ENCODE results near the gene ZNF230. TPM values are rescaled to one million over a fixed set of nuclear protein-coding genes. Genes with fewer than 3 reads are reported as not detected.

The ZNF230 gene
- total RNA-seq: 1.7 TPM

DNA sequence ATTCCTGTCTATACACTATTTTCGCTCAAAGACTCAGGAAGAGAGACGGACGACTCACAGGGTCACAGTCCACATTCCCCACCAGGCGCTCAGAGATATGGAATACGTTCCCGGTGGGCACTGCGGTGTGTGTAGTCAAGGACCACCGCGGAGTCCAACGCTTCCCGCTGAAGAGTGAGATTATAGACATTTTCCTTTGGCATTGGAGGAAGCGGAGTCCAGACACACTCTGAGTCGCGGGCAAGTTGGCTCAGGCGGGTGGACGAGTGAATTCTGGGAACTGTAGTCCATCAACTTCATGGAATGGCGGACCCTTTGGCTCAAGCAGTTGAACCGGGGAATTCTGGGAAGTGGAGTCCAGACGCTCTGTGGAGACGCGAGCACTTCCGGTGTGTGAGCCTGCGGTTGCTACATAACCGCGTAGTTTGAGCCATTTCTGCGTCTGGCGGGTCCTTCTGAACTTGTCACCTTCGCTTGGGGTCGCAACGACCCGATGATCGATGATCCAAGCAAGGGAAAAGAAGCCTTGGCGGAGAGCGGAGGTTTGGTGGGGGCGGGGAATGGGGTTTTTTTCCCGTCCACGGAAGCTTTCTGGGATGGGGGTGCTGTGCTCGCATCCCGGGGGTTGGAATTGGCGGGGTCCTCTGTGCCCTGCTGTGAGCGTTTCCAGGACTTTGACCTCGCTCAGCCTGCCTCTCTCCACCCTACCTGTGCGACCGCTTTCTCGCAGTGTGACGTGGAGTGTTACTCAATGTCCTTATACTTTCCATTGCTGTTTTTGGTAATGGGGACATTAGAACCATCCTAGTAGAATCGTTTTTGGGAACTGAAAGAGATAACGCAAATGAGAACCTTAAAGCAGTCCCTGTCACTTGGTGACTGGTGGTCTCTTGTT lies at the start of gene ZNF230:
Gene ZNF230 (plus strand): TSS at position 392 of the 895 bp plus-strand sequence. CDS start 4,122 bp downstream, outside the sequence.
- peak; percentile 94 for DNase-seq (ENCODE audit: low spot score)
- peak; percentile 100 for ATAC-seq

DNA sequence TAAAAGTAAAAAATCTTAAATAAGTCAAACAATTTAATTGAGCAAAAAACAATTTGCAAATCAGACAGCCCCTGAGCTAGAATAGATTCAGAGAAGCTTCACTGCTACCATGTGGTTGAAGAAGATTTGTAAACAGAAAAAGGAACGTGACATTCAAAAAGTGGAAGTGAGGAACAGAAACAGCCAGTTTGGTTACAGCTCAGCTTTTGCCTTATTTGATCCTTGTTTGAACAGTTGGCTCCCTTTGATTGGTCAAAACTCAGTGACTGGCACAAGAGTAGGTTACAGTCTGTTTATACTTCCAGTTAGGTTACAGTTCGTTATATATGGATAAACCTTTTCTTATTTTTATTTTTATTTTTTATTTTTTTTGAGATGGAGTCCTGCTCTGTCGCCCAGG lies 45.9 kb upstream of the ZNF230 start:
- no peak for DNase-seq (ENCODE audit: low spot score)
- ATAC-seq: no peak

DNA sequence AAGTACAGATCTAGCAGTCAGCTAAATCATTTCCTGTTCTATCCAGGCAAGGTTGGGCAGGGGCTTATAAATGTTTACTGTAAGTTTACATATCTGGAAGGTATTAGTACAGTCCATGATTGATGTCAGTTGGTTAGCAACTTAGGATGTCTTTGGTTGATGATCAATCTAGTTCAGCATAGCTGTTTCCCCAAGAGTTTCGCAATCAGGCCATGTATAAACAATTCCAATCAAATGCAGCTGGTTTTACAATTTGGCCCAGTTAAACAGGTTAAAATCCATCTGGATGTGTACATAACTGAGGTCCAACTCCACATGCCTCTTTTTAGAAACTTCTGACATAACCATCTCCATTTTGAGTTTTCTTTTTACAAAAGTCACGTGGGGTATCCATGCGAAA lies 44.9 kb upstream of the ZNF230 start:
- ATAC-seq (peak; percentile 63), DNase-seq (ENCODE audit: low spot score) (no peak)

DNA sequence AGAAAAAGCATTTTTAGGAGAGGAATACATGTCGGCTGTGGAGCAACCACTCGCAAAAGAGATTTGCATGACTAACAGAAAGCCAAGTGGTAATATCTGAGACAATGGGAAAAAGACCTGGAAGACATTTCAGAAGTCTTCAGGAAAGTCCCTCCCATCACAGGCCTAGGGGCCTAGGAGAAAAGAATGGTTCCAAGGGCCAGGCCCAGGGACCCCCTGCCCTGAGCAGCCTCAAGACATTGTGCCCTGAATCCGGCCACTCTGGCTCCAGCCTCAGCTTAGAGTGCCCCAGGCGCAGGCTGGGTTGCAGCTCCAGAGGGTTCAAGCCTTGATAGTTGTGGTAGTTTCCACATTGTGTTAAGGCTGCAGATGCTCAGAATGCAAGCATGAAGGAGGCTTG lies 42.3 kb upstream of the ZNF230 start:
- DNase-seq (ENCODE audit: low spot score) (no peak), ATAC-seq (no peak)

DNA sequence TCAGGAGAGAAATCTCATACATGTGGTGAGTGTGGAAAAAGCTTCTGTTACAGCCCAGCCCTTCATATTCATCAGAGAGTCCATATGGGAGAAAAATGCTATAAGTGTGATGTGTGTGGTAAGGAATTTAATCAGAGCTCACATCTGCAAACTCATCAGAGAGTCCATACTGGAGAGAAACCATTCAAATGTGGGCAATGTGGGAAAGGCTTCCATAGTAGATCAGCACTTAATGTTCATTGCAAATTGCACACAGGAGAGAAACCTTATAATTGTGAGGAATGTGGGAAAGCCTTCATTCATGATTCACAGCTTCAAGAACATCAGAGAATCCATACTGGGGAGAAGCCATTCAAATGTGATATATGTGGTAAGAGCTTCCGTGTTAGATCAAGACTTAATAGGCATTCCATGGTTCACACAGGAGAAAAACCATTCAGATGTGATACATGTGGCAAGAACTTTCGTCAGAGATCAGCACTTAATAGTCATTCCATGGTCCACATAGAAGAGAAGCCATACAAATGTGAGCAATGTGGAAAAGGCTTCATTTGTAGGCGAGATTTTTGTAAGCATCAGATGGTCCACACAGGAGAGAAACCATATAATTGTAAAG lies 36.6 kb upstream of the ZNF230 start:
- DNase-seq (ENCODE audit: low spot score) (no peak), ATAC-seq (no peak)

DNA sequence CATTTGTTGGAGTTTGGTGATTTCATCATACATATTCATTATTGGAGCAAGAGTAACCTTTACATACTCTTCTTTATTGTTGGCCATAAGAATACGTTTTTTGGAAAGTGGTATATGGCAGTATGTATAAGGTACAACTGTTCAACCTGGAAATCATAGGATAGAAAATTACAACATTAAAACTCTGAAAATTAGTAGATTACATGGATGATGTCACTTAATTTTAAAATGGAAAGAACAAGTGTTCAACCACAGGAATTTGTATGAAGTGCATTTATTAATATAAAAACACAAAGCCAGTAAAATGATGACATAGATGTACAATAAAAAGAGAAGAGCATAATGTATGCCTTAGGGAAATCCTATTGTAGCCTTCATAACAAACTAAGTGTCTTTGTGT lies 26.0 kb upstream of the ZNF230 start:
- DNase-seq (ENCODE audit: low spot score) (no peak), ATAC-seq (no peak)

DNA sequence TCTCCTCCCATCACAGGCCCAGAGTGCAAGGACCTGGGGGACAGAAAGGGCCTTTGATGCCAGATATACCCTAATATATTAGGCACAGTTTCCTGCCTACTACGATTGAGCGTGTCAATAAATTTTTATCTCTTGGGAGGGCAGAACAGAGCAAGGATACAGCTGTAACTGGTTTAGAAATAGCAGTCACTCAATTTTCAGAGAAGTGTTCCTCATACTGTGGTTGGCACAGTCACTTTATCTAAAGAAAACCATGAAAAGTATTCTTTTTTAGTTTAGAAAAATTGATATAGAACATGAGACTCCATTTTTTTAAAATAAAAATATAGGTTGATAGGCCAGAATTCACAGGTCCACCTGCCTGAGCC lies 19.2 kb upstream of the ZNF230 start:
- ATAC-seq: no peak
- DNase-seq (ENCODE audit: low spot score): no peak

DNA sequence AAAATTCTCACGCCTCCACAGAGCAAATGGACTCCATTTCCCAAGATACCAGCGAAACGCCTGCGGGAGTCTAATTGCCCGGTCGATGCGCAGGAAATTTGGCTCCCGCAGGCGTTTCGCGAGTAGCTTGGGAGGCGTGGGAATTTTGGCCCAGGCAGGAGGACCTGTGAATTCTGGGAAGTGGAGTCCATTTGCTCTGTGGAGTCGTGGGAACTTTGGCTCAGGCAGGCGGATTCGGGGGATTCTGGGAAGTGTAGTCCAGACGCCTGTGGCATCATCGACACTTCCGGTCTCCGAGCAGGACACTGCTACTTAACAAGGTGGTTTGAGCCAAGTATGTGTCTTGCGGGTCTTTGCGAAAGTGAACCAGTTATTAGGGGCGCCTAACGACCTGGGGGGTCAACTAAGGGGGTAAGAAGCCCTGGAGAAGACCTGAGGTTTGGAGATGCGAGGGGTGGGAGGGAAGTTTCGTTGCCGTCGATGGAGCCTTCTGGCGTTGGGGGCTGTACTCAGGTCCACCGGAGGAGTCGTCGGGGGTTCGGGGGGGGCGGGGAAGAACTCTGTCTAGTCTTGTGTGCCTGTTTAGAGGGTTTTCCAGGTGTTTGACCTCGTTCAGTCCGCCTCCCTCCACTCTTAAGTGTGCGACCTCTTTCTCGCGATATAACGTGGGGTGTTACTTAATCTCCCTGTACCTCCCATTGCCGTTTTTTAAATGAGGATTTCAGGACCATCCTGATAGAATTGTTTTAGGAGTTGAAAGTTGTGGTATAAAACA lies 18.7 kb upstream of the ZNF230 start, which contains the start of gene ZNF155:
Gene ZNF155 (plus strand): TSS at position 277 of the 775 bp plus-strand sequence. CDS start 4,356 bp downstream, outside the sequence.
- peak; percentile 99 for ATAC-seq
- DNase-seq (ENCODE audit: low spot score): peak; percentile 95

DNA sequence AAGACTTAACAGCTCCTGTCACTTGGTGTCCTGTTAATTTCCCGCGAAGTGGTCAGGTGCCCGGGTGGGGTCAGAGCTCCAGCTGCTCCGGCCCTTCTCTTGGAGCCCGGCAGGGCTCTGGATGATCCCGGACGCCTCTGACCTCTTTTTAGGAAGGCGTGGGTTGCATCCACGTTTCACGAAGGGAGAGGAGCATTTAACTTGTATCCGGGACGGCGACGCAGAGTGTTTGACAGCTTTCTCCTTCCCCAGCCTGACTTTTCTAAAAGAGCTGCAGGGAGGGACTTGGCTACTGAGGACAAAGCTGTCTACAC lies 18.1 kb upstream of the ZNF230 start:
- DNase-seq (ENCODE audit: low spot score): no peak

DNA sequence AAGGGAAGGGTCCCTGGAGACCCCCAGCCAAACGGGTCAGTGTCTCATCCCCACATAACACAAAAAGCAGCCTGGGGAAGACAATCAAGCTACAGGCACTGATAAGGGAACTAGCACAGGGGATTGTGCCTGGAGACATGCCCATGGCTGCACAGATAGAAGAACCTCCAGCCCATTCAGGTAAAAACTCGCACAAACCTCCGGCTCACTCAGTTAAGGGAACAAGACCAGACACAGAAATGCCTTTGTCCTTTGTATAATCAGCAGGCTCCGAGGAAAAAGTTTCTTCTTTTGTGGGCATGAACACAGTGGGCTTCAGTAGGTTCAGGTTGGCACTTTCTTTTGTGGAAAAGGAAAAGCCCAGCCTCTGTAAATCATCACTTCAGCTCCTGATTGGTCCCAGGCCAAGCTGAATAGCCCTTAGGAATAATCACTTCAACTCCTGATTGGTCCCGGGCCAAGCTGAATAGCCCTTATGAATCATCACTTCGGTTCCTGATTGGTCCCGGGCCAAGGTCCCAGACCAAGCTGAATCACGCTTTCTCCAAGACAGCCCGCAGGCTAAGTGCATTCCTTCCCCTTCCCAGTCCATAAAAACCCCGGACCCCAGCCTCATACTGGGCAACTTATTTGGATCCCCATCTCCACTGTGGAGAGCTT lies 5.0 kb upstream of the ZNF230 start:
- DNase-seq (ENCODE audit: low spot score) (no peak), ATAC-seq (no peak)

More for the DNA sequence above, 18.1 kb upstream of the ZNF230 start:
- peak; percentile 34 for ATAC-seq

DNA sequence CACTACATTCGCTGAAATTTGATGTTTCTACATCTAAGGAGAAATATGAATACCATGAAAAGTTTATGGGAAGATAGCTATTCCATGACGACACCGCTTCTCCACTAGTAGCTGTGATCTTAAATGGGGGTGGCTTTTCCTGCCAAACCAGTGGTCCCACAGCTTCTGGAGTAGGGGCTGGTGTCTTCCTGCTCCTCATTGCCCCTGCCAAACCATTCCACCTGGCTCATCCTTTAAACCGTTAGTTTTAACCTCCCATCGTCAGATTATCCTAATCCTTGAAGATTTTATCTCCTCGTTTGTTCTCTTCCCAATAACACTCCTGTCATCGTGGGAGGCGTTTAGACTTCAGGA lies 568 bp upstream of the ZNF230 start:
- no peak for DNase-seq (ENCODE audit: low spot score)
- ATAC-seq: no peak

DNA sequence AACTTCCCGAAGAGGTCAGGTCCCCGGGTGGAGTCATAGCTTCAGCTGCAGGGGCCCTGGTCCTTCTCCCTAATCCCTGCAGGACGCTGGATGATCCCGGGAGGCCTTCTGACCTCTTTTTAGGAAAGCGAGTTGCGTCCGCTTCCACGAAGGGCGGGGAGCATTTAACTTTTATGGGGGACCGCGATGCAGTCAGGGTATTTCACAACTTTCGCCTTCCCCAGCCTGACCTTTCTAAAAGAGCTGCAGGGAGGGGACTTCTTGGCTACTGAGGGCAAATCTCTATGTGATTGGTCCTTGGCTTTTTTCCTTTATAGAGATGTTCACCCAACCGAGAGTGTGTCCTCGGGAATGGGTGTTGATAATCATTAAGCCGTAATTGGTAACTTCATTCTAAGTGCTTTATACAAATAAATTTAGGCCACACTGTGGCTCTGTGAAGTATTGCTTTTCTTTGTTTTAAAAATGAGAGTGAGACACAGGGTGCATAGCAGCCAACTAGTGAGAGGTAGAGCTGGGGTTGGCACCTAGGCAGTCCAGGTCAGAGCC lies 778 bp downstream of the ZNF230 start:
- DNase-seq (ENCODE audit: low spot score): no peak
- peak; percentile 5 for ATAC-seq

DNA sequence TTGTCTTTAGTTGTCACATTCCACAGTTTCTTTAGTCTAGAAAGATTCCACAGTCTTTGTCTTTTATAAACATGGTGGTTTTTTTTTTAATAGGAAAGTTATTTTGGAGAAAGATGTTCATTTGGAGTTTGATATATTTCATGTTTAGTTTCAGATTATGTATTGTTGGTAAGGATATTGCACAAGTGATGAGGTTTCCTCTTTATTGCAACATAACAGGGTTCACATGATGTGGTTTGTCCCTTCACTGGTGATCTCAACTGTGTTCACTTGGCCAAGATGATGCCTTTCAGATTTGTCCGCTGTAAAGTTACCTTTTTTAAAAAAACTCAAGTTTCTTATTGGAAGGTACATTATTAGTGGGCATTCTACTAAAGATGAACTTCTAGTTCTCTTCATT lies 3.2 kb downstream of the ZNF230 start:
- DNase-seq (ENCODE audit: low spot score) (no peak), ATAC-seq (no peak)

DNA sequence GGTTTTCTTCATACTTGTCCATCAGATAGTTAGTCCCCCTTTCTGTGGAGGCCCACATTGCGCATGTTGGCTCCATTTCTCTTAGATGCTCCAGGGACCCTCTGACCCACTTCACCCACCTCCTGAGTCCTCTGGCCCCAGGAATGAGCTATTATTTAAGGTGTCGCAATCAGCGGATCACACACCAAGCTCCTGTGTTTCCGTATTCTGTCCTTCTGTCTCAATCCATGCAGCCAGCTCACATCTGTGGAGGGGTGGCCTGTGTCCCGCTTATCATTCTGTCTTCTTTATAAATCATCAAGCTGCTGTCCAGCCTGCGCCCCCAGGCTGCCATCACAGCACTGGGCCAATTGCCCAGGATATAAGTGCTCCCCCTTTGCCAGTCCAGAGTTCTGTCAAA lies 4.7 kb downstream of the ZNF230 start:
- DNase-seq (ENCODE audit: low spot score): no peak
- ATAC-seq: no peak

DNA sequence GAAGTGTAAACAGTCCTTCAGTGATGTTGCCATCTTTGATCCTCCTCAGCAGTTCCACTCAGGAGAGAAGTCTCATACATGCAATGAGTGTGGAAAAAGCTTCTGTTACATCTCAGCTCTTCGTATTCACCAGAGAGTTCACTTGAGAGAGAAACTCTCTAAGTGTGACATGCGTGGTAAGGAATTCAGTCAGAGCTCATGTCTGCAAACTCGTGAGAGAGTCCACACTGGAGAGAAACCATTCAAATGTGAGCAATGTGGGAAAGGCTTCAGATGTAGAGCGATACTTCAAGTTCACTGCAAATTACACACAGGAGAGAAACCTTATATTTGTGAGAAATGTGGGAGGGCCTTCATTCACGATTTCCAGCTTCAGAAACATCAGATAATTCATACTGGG lies 7.7 kb downstream of the ZNF230 start:
- DNase-seq (ENCODE audit: low spot score) (no peak), ATAC-seq (no peak)

DNA sequence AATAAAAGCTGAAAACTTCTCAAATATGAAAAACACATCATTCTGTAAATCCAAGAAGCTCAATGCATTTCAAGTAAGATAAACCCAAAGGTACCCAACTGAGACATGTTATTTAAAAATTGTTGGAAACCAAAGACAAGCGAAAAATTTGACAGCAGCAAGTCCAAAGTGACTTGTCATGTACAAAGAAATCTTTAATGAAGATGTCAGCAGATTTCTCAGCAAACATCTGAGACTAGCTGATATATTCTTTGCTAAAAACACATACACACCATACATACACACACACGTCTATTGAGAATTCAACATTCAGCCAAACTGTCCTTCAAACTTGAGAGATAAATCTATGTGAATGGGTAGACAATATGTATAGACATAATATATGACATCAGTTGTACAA lies 16.7 kb downstream of the ZNF230 start:
- no peak for DNase-seq (ENCODE audit: low spot score)
- no peak for ATAC-seq

DNA sequence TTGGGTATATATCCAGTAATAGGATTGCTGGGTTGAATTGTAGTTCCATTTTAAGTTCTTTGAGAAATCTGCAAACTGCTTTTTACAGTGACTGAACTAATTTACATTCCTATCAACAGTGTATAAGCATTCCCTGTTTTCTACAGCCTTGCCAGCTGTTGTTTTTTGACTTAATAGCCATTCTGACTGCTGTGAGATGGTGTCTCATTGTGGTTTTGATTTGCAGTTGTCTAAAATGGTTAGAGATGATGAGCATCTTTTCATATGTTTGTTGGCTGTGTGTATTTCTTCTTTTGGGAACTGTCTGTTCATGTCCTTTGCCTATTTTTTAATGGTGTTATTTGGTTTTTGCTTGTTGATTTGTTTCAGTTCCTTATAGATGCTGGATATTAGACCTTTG lies 18.5 kb downstream of the ZNF230 start:
- ATAC-seq (no peak), DNase-seq (ENCODE audit: low spot score) (no peak)

DNA sequence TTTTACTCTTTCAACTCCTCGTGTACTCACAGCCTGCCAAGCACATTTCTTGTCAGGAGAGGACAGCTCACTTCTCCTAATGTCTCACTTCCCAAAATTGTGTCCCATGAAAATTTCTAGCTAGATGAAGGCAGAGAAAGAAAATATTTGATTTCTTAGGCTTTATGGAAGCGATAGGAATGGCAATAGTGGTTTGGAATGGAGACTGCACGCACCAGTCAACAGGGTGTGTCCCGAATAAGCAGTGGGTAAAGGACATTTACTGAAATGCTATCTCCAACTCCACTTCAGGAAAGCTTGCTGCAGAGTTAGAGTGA lies 22.1 kb downstream of the ZNF230 start:
- ATAC-seq (no peak), DNase-seq (ENCODE audit: low spot score) (no peak)

DNA sequence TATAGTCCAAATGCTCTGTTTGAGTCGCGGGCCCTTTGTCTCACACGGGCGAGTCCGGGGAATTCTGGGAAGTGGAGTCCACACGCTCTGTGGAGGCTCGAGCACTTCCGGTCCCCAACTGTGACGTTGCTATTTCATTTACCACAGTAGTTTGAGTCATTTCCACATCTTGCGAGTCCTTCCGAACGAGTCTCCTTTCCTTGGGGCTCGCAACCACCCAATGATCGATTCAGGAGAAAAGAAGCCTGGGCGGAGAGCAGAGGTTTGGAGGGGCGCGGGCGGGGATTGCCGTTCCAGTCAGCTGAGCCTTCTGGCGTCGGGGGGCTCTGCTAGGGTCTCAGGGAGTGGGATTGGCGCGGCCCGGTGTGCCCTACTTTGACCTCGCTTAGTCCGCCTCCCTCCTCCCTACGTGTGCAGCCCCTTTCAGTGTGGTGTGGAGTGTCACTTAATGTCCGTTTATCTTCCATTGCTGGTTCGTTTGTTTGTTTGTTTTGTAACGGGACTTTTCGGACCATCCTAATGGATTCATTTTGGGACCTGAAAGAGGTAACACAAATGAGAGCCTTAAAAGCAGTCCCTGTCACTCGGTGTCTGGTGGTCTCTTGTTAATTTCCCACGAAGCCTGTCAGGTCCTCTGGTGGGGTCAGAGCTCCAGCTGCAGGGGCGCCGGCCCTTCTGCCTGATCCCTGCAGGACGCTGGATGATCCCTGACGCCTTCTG lies 22.6 kb downstream of the ZNF230 start, which contains the start of gene ZNF222:
Gene ZNF222 (plus strand): TSS at position 163 of the 720 bp plus-strand sequence. CDS start 58 bp downstream, at position 221.
- ATAC-seq (peak; percentile 100), DNase-seq (ENCODE audit: low spot score) (peak; percentile 88)

DNA sequence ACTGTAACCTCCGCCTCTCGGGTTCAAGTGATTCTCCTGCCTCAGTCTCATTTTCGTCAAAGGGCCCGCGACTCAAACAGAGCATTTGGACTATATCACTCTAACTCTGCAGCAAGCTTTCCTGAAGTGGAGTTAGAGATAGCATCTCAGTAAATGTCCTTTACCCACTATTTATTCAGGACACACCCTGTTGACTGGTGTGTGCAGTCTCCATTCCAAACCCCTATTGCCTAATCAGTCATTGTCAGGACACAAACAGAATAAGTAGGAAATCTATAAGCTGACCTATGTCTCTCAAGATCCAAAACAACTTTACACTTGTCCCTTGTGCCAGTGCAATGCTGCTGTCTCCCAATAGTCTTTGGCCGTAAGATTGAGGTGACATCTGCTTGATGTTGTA lies 23.9 kb downstream of the ZNF230 start:
- no peak for ATAC-seq
- no peak for DNase-seq (ENCODE audit: low spot score)

Measured in left lobe of liver (tissue), 2 donors.